Stimulated activated CD8-positive, alpha-beta memory T cell treated with anti-CD3 and anti-CD28 coated beads, Interleukin-15, amount 100 ng/mL, for 48 hours (primary cell): ENCODE results near the gene CARMIL1.

Source experiments
- DNase-seq, 2 donors: peaks; one replicate each; pipeline ENCODE4 v3.0.0-alpha.2; 2020; ENCODE audit warnings: low read depth in 2 of 2

Gene CARMIL1

DNA sequence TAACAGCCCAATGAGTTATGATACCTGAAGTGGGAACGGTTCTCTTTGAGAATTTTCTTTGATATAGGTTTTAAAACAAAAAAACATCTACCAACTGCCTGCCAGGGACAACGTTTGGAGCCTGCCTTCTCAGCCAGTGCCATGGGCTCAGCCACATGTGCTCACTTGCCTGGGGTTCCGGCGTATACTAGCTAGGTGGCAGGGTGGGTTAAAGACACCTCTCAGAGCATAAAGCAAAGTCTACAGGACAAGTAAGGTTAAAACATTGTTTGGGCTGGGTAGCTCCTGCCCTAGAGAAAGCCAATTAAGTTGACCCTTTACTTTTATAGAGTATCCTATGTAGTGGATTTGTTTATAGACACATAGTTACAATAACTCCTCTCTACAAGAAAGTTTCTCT is 334.9 kb downstream of the CARMIL1 start:
- no peak for DNase-seq

DNA sequence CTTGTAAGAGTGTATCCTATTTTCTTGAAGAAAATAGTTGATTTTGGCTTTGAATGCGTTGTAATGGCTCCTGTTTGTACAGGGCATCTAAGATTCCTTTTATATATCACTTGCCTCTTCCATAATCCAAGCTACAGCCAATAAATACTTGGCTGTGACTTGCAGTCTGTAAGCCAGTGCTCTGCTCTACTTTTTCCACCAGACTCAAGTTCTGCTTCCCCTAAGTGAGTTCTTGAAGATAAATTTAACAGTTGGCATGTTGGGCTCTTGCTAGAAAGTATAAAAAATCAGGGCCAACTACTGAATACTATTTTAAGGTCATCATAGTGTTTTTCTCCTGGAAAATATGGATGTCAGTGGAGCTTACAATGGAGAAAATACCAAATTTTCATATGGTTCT is 336.3 kb downstream of the CARMIL1 start:
- DNase-seq: no peak

DNA sequence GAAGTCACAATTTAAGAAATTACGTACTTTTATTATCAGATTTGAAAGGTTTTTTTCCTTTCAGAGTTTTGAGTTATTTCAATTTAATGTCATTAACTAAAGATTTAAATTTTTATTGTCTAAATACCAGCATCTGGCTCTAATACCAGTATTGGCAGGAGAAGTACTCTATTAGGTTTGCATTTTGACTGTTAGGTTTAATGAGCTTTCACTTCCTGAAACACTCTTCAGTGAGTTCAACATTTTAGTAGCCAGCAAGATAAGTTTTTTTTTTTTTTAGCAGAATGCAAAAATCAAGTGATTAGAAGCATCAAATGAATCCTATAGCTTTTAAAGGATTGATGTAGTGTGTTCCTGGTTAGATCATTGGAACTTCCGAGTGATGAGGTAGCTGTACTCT is 338.8 kb downstream of the CARMIL1 start:
- DNase-seq: no peak

DNA sequence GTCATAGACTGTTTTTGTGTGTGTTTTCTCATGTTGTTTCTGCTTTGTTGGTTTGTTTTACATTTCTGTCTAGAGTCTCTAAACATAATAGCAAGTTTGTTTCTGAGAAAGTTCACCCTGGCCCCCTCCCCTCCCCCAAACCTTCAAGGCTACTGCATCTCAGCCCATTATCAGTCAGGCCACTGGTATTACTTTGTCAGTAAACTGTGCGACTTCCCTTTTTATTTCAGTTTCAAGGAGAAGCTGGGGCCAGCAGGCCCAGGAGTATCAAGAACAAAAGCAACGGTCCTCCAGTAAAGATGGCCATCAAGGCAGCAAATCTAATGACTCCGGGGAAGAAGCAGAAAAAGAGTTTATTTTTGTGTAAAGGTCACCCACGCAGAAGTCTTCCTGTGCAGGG is 340.0 kb downstream of the CARMIL1 start:
- DNase-seq: no peak

DNA sequence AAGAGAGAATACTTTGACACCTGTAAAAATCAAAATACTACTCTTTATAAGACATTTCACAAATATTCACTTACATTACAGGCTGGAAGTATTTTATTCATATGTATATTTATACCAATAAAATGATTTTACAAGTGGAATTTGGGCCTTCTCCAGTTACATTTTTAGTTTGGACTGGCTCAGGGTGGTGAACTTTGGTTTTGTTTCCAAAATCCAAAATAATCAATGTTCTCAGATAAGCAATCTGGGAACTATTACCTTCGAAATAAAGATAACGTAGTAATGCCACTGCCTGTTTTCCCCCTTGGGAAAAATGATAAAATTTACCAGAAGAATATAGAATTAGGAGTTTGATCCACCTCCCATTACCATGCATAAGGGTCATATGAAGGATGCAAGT is 341.2 kb downstream of the CARMIL1 start:
- DNase-seq: no peak

DNA sequence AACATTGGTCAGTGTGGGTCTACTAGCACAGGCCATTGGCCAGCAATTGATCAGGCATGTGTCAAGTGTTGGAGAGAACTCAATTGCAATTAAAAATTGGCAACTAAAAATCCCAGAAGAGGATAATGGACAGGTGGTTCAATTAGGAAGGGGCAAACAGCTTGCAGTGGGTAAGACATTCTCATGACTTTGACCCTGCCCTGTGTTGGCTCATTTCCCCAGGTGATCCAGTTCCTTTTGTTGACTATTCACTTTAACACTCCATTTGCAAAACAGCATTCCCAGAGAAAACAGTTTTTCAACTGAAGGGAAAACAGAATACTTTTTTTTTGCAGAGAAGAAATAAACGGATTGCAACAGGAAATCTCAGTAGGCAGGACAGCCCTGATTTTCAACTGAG is 343.9 kb downstream of the CARMIL1 start:
- DNase-seq: no peak

DNA sequence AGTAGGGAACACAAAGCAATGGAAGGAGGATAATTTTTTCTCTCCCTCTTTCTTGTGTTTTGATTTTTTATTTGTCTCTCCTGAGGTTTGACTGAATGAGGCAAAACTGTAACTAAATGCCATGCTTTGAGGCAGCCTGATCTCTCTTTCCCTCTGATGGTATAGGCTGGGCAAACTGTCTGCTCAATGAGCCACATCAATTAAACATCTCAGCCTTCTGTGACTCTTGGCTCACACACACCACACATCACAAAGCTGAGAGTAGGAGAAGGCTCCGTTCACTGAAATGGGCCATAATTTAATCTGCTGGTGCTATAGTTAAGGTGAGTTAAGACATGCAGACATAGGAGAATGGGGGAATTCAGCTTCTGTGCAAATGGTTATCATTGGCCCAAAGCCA is 344.7 kb downstream of the CARMIL1 start:
- DNase-seq: no peak

DNA sequence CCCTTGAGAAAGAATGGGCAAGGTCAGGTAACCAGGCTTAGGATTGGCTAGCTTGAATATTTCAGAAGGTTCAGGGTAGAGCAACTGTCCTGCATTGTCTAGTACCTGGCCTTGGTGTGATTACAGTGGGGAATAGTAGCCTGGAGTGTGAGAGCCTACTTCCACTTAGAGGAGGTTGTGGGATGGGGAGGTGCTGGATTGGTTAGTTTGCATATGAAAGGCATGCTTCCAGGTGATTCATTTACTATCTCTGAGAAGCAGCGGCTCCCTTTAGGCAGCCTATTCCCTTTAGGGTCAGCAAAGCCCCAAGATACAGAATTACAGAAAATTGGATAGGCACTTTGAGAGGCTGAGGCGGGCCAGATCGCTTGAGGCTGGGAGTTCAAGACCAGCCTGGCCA is 347.8 kb downstream of the CARMIL1 start:
- no peak for DNase-seq

DNA sequence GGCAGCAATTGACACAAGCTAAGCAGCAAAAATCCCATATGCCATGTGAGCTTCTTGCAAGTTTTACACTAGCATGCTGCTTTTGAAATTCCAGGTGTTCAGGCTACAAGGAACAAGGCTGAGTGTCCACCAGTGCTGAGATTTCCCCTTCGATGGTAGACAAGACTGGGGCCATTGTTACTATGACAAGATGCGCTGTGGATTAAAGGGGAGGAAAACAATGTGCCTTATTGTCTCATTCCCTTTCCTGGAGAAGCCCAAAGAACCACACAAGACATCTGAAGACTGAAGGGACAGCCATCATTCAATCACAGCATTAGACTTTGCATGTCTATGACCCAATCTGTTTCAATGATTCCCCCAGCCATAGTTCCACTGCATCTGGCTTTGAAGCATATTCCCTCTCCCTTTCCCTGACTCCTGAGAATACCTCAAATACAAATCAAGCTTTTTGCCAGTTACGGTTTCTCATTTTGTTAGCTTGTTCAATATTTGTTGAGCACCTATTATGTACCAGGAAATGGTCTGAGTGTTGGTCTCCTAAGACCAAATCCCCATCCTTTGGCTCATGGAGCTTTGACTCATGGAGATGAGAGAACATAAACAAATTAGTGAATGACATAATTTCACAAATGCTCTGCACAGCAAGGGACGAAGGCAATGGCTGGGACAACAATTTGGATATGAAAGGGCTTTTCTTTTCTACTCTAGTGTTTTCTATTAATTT is 349.5 kb downstream of the CARMIL1 start:
- no peak for DNase-seq

DNA sequence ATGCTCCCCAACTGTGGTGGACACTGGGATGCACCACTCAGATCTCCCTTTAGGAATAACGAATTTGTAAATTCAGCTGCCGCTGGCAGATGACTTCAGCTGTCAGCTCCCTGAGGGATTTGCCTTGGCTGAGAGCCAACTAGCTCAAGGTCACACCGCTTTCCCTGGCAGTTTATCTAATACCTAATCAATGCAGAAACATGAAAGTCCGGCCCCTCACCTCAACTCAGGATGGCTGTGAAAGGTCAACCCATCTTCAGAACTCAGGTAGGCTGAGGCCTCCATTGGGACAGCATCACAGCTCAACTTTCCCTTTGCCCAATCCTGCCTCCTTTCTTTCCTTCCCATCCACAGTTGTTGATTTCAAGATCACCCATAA is 350.0 kb downstream of the CARMIL1 start:
- DNase-seq: no peak

DNA sequence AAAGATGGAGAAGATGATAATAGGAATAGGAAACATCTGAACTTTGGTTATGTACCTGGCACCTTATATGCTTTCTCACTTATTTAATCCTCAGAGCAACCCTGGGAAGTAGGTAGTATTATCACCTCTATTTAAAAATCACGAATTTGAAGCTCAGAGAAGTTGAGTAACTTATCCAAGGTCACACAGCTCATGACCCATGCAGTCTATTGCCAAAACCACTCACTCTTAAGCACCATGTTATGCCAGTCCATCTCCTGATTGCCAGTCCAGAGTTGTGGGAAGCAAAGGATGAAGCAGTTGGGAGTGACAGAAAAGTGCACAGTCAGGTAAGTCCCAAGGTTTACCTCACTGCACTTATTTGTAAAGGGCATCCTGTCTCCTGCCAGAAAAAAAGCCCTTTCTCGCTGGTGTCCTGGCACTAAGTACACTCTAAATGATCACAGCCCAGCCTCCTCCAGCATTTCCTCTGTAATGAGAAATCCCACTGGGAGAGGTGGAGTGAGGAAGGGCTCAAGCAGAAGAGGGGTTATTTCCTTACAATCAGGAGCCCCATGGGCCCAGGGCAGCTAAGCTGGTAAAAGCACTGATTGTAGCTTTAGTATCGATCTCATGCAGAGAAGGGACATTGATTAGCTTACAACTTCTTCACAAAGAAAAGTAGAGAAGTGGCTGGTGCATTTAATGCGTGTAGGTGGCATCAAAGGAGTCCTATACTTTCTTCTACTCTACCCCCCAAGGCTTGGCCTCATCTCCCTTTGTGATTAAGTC is 351.5 kb downstream of the CARMIL1 start:
- DNase-seq: no peak

DNA sequence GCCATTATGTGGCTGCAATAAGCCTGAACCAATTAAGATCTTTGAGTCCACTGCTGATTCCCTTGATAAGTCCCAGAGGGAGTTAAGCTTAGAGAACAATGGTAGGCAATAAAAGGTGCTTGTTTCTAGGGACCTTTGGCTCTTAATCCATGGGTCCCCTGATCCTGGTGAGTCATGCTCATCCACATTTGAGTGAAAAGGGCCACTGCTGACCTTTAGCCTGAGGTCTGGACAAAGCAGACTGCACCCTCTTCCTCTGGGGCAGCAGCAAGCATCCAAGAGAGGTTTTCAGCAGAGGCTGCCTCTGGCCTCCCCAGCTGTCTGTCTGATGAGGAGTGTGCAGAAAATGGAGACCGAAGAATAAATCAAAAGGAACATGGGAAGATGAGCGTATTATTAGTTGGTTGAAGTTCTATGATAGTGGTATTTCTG is 356.7 kb downstream of the CARMIL1 start:
- DNase-seq: no peak

DNA sequence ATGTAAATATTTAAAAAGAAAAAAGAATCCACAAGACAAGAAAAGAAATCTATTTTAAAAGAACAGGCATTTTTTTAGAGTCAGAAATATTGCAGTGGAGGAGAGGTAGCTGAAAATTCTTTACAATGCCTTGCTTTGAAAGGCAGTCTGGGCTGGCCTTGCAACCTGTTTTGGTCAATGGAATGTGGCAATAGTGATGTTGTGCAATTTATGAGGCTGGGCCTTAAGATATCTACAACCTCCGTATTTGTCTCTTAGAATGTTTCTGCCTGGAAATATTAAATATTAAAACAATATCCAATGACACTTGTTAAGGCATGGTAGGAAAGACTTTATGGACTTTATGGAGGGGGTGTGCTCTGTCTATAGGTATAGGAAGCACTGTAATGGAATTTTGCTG is 358.0 kb downstream of the CARMIL1 start:
- DNase-seq: no peak

DNA sequence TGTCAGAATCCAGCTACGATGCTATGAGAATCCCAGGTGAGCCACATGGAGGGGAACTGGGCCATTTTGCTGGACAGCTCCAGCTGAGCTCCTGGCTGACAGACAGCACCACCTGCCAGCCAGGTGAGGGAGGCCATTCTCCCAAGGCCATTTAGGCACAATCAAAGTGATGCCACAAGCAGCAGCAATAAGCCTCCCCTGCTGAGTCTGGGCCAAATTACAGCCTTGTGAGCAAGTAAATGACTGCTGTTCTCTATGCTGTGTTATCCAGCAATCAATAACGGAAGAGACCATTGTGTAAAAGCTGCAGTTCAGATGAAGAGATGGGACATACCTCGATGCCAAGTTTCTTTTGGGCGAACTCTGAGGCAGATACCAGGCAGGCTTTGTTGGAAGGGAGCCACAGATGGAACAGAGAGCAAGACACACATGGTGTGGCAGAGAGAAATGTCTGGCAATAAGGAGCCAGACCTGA is 358.8 kb downstream of the CARMIL1 start:
- DNase-seq: no peak

DNA sequence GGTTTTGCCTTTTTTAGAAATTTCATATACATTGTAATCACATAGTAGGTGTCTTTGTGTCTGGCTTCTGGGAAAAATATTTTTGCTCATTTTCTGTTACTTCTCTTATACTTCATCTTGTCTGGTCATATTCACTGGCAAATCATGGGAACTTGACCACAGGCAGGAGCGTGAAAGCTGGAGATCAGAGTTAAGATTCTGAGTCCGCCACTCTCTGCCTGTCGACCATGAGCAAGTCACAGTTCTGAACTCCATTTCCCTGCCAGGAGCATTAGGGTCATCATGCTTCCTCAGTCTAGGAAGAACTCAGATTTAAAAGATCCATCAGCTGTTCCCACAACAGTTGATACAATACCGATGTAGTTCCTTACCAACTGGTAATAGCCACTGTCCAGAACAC is 360.5 kb downstream of the CARMIL1 start:
- DNase-seq: no peak

DNA sequence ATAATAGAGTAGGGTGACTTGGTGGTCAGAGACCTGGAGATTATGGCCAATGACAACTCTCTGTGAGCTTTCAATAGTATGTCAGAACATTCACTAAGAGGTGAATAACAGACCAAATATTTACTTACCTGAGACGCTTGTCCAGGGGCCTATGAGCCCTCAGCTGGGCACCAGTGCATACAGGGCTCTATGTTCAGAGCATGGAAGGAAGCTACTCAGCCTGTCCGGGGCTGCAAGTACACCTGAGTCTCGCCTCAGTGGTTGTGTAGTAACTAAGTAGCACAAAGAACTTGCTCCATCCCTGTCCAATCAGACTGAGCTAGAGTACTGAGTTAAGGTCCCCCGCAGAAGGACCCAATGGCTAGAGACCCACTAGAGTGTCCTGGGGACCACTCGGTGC is 361.3 kb downstream of the CARMIL1 start:
- no peak for DNase-seq

DNA sequence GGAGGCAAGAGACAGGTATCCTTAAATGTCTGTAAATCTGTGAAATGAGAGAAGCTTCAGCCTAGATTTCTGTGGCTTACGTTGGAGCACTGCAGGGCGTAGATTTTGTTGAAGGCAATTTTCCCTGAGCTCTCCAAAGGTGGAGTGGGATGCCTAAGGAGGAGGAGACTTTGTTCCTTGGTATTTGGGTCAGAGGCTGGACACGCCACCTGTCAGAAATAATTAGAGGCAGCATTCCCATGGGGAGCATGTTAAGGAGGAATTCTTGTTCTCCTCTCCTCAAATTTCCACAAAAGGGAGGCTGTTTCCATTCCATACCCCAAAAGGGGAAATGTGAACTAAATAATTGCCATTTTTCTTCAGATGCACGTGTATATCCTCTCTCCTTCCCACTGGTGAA is 361.7 kb downstream of the CARMIL1 start:
- DNase-seq: no peak

DNA sequence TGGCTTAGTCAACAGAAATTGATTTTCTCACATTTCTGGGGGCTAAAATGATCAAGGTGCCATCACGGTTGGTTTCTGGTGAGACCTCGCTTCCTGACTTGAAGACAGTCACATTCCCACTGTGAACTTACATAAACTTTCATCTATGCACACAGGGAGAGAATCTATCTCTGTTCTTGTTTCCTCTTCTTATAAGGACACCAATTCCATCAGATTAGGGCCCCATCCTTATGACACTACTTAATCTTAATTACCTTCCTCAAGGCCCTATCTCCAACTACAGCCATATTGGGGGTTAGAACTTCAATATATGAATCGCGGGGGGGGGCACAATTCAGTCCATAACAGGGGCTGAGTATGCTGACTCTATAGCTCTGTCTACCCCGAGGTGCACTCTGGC is 362.2 kb downstream of the CARMIL1 start:
- no peak for DNase-seq

DNA sequence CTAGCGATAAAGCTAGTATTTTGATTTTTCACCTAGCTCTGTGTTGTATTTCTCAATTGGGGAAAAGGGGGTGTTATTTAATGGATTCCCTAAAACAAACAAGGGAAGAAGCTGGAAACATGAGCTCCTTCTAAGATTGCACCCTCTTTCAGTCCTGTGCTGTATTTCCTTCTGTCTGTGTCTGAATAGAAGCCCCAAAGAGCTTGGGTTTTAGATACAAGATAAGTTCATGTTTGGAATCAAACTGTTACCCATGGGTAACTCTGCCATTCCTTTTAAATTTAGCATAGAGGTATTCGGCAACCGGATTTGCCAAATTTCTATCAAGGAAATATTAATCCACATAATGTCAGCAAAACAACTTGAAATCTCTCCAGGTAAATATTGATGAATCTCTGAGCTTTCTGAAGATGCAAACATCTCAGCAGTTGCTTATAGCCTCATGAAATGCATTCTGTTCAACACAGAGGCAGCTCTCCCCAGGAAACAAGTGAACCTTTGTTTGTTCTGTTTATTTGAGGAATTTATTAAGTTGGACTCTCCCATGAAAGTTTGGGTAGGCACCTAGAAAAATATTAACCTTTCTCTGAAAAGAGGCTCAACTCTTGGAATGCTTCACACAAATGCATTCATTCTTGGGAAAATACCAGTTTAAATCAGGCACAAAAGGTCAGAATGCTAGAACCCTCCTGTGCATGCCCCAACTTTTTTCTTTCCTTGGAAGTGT is 362.9 kb downstream of the CARMIL1 start:
- DNase-seq: no peak

DNA sequence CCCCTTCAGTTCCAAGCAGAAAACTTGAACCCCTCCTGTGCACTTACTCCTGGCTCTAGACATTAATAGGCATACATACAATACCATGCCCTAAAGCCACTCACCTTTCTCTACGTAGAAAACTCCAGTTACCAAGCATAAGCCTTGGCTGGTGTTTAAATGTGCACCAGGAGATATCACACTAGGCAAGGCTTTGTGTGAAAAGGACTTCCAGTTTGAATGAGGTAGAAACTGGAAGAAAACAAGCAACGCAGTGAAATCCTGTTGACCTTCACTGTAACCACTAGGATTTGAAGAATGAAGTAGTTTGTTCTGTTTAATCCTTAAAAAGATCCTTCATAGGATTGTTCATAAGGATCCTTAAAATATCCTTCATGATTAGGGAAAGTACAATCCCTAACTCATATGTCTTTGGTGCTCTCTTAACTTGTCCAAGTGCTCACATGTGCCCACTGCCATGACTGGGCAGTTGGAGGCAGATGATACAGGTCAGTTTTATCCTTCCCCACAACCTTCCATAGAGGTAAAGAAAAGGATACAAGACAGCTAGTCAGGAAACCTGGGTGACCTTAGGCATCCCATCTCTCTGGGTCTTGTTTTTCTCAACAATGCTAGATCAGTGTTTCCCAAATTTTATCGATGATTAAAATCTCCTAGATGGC is 363.6 kb downstream of the CARMIL1 start:
- no peak for DNase-seq

DNA sequence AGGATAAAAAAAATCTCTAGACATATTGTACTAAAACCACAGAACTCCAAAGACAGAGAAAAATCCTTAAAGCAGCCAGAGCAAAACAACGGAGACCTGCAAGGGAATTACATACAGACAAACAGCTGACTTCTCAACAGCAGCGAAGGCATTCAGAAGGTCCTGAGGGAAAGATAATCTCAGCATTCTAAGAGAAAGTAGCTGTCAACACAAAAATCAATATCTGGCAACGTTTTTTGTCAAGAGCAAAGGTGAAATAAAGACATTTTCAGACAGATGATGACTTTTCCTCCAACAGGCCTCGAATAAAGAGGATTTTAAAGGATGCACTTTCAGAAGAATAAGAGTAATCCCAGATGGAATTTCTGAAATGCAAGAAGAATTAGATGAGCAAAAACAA is 366.7 kb downstream of the CARMIL1 start:
- DNase-seq: no peak

DNA sequence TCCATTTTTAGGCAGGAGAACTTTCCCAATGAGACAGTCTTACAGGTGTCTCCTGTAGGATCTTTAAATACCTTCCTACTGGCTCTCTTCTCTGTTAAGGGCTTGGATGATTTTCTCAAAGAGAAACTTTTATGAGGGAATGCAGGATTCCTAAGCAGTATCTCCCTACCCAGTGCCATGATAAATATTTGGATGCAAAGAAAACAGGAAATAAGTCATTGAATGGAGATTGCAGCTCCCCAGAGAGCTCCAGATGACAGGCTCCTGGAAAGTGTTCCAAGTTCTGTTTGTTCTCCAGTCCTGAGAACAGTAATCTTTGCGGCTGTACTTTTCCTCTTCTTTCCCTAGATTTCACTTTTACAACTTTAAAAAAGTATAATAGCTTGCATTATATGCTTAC is 370.4 kb downstream of the CARMIL1 start:
- DNase-seq: no peak
